Fibroblast of pulmonary artery (primary cell): ENCODE data around the gene PRPF39.

Source experiments
- DNase-seq: peaks from one replicate; pipeline ENCODE4 v3.0.0-alpha.2; 2010; ENCODE audit warnings: low read depth
- H3K4me3 ChIP-seq: replicated peaks from 2 replicates; pipeline ENCODE4 v1.5.1; 2011; ENCODE audit warnings: low read depth, mild to moderate bottlenecking, control low read depth, low read length, moderate library complexity
- CTCF ChIP-seq: IDR thresholded peaks from 2 replicates; pipeline ENCODE4 v1.5.1; 2011; ENCODE audit warnings: mild to moderate bottlenecking, control low read depth, low read length, inconsistent platforms; ENCODE audit errors: missing control alignments

PRPF39 gene

GRCh38 chr14:45150386-45150890, 66.5 kb downstream of the PRPF39 start:
- H3K4me3 ChIP-seq = no peak overlapping the region
- no peak for TF ChIP-seq CTCF
- DNase-seq = no peak

GRCh38 chr14:45156067-45156466, 72.2 kb downstream of the PRPF39 start:
- peak; percentile 16 for DNase-seq
- H3K4me3 ChIP-seq = no peak overlapping the region
- TF ChIP-seq CTCF = no peak
